Skeletal muscle tissue (tissue), 4 donors: Measurements from ENCODE around the gene ZNF660. TPM values are rescaled to one million over a fixed set of nuclear protein-coding genes. Genes with fewer than 3 reads are reported as not detected.
"Not testable (repeated sequence)": the region's sequence is repeated elsewhere in the genome, so short reads cannot be mapped to it uniquely, and the experiment has no call there.

Source experiments
- H3K27ac ChIP-seq: one replicate; pipeline ENCODE4 v1.7.0; 2013; ENCODE audit warnings: mild to moderate bottlenecking, low read depth, low read length, inconsistent platforms
- H3K27me3 ChIP-seq, 3 donors: one replicate each; pipeline ENCODE4 v1.7.0; 2013; ENCODE audit warnings: low read length in 3 of 3; ENCODE audit not compliant: control insufficient read depth in 3 of 3, insufficient read depth in 3 of 3
- H3K36me3 ChIP-seq, 3 donors: one replicate each; pipeline ENCODE4 v1.7.0; 2013; ENCODE audit warnings: low read length in 3 of 3; ENCODE audit not compliant: control insufficient read depth in 3 of 3, insufficient read depth in 3 of 3
- H3K4me1 ChIP-seq, 3 donors: one replicate each; pipeline ENCODE4 v1.7.0; 2013; ENCODE audit warnings: low read length in 3 of 3, mild to moderate bottlenecking in 3 of 3; ENCODE audit not compliant: control insufficient read depth in 3 of 3, insufficient read depth in 3 of 3
- H3K4me3 ChIP-seq, 3 donors: one replicate each; pipeline ENCODE4 v1.7.0; 2013; ENCODE audit warnings: low read length in 3 of 3
- H3K9ac ChIP-seq, 3 donors: one replicate each; pipeline ENCODE4 v1.7.0; 2013; ENCODE audit warnings: low read length in 3 of 3, mild to moderate bottlenecking in 3 of 3, moderate library complexity in 2 of 3, low read depth in 1 of 3
- H3K9me3 ChIP-seq, 3 donors: one replicate each; pipeline ENCODE4 v1.7.0; 2013; ENCODE audit warnings: low read length in 3 of 3; ENCODE audit not compliant: control insufficient read depth in 3 of 3
- total RNA-seq: library from RNA; depleted of rRNA; stranded (reverse); fragments of >200 nt; gene quantifications from one replicate; pipeline ENCODE4 v1.2.3, GENCODE V29; 2014
- donor health status: Osteomylitis.

The ZNF660 gene
- 3.1 TPM for total RNA-seq

DNA sequence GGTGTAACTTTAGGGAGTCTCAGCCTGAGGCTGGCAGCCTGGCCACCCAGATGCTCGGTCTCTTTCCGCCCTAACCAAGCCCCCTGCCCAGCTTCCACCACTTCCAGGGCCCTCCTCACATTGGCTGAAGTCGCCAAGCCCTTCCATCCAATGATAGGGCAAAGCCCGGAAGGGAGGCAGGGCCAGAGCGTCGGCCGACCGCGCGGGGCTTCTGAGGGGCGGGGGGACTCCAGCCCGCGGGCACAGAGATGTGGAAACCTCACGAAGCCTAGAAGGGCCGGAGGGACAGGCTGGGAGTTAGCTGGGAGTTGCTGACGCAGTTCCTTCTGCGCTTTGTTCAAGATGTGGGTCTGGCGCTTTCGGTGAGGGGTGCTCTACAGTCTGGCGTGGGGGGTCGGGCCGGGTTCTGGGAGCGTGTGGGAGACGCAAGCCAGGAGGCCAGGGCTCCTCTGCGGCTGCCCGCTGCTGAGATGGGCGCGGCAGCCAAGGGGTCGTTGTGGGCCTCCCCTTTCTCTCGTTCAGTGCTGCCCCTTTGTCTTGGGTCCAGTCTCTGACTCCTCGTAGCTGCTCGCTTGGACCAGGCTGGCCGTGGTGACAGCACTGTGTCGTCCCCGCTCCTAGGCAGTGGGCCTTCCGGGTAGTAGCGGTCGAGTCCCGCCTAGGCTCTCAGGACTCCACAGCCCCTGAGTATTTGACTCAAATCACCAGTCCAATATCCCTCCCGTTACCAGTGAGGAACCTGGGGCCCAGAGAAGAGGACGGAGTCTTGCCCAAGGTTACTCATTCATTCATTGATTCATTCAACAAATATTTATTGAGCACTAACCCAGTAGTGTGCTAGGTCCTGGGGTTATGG, at the start of gene ZNF660:
TSS of gene ZNF660 (plus strand) at position 319 of the 856 bp plus-strand sequence. CDS start 9,230 bp downstream, outside the sequence.
- Histone ChIP-seq H3K4me1 (peaks cover 5 to 19% (median 14%) of the 10 kb centered on the region in 3 donors), H3K9ac (peak within 1 kb of the TSS; percentile 71 to 82 (median 74))

DNA sequence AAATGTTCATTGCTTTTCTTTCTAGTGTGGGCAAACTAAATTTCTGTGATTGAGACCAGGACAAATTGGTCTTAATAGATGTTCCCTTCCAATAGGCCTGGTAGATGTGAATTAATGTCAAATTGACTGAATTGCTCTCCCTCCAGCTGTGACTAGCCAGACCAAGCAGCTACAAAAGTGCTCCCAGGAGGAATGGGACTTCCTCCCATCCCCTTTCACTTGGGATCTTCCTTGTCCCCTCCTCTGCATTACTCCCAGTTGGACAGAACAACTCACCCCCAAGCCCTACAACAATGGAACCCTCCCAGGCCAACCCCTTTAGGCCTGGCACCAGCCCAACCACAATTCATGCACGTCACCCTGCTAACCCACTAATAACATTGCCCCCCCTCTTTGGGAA, 49.4 kb upstream of the ZNF660 start:
- Histone ChIP-seq H3K36me3 (no peaks in the 10 kb centered on the region), H3K27ac (no peak overlapping the region), H3K4me1 (no peaks in the 10 kb centered on the region), H3K9ac (no peak overlapping the region), H3K4me3 (no peak overlapping the region), H3K27me3 (peaks cover 7 to 21% (median 13%) of the 10 kb centered on the region in 3 donors), H3K9me3 (no peaks in the 10 kb centered on the region)

More for the DNA sequence above, at the start of gene ZNF660:
- Histone ChIP-seq H3K27me3 (peaks cover 0 to 3% (median 0%) of the 10 kb centered on the region in 3 donors), H3K4me3 (peak within 1 kb of the TSS; percentile 74 to 76 (median 75)), H3K9me3 (no peaks in the 10 kb centered on the region), H3K27ac (peak within 1 kb of the TSS; percentile 62), H3K36me3 (peaks cover 0 to 9% (median 7%) of the 10 kb centered on the region in 3 donors)

DNA sequence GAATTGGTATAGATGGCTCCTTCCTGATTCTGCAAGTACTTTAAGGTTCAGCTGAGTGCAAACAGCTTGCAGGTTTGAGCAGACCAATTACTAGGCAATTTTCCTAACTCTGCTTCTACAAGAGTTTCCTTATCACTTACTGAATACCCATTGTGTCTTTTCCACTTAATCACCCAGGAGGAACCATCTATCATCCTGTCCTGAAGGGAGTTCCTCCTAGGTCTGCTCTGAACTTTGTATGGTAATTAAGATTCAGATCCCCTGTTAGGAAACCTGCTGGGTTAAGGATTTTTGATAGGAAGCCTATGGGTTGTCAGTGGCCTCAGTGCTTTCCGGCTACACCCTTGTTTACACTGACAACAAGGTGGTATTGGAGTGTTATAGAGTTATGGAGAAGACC, 40.0 kb upstream of the ZNF660 start:
- not testable (repeated sequence) for H3K27ac ChIP-seq, H3K4me1 ChIP-seq, H3K36me3 ChIP-seq, H3K9me3 ChIP-seq, H3K9ac ChIP-seq, H3K4me3 ChIP-seq, H3K27me3 ChIP-seq

DNA sequence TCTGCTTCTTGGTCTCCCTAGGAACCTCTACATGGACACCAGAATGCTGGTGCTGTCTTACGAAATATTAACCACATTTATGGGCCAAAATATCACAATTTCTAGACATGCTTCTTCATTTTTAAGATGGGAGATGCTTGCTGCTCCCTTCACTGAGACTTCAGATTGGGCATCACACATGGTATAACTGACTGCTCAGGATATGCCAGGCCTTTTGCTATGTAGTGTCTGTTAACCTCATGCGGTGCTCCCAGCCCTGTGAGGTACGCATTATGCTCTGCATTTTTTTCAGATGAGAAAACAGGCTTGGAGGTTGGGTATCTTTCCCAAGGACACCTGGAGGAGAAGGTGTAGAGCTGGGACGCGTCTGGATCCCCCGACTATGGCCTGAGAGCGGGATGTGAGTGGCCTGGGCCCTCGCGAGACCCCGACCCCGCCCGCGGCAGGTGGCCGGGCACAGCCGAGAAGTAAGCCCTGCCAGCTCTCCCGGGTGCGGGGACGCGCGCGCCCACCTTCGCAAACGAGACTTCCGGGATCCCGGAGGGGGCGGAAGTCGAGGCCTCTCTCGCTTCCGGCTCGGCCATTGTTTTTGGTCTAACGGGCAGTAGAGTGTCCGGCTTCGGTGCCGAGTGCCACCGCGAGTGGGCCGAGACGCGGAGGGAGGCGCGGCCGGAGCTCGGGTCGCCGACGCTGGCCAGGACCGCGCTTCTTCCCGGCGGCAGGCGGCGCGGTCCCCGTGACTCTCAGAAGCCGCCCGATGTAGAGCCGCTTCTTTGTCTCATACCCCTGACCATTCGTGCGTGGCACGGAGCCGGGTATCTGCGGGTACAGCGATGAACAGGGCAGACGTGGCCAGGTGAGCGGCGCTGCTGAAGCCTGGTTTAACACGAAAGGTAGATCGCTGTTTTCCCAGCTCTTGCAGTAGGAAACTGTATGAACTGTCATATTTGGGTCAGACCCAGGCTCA, 29.9 kb upstream of the ZNF660 start, which contains the start of gene ZKSCAN7:
TSS of gene ZKSCAN7 (plus strand) at position 568 of the 967 bp plus-strand sequence. CDS start 1,855 bp downstream, outside the sequence.
- H3K4me1 ChIP-seq, result peaks cover 5 to 17% (median 6%) of the 10 kb centered on the region in 3 donors
- no peak within 1 kb of the TSS for H3K27ac ChIP-seq
- peaks cover 0 to 7% (median 7%) of the 10 kb centered on the region in 3 donors for H3K27me3 ChIP-seq
- peak within 1 kb of the TSS; percentile 66 to 86 (median 73) for H3K9ac ChIP-seq
- H3K4me3 ChIP-seq, result peak within 1 kb of the TSS; percentile 88 to 97 (median 90)
- H3K36me3 ChIP-seq, result peaks cover 0 to 7% (median 6%) of the 10 kb centered on the region in 3 donors
- H3K9me3 ChIP-seq, result peaks cover 0 to 3% (median 0%) of the 10 kb centered on the region in 3 donors

DNA sequence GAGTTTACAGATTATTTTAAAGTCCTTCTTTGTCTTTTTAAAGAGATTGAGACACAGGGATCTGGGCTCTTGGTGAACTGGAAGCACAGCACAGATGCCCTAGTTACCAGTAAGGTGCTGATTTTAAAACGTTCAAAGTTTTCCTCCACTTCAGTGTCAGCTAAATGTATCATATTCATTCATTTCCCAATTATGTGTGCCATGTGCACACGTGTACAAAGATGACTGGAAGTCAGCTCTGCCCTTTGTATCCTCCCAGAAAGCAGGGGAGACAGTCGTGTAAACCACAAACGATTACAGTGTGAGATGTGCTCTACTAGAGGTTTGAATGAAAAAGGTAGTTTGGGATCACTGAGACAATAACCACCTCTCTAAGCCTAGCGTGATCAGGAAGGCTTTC, 29.0 kb upstream of the ZNF660 start:
- Histone ChIP-seq H3K27ac (no peak overlapping the region), H3K9ac (peak overlapping the region; percentile 66 to 86 (median 73)), H3K4me1 (peaks cover 5 to 17% (median 6%) of the 10 kb centered on the region in 3 donors), H3K36me3 (peaks cover 2 to 7% (median 6%) of the 10 kb centered on the region in 3 donors), H3K27me3 (peaks cover 0 to 7% (median 7%) of the 10 kb centered on the region in 3 donors), H3K4me3 (peak overlapping the region; percentile 88 to 97 (median 90)), H3K9me3 (peaks cover 0 to 3% (median 0%) of the 10 kb centered on the region in 3 donors)

DNA sequence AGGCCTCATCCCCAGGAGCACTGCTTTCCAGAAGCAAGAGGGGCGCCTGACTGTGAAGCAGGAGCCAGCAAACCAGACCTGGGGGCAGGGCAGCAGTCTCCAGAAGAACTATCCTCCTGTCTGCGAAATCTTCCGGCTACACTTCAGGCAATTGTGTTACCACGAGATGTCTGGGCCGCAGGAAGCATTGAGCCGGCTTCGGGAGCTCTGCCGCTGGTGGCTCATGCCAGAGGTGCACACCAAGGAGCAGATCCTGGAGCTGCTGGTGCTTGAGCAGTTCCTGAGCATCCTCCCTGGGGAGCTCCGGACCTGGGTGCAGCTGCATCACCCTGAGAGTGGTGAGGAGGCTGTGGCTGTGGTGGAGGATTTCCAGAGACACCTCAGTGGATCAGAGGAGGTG, 27.7 kb upstream of the ZNF660 start:
- Histone ChIP-seq H3K36me3 (peaks cover 2 to 10% (median 6%) of the 10 kb centered on the region in 3 donors), H3K27ac (no peak overlapping the region), H3K4me1 (peaks cover 5 to 17% (median 6%) of the 10 kb centered on the region in 3 donors), H3K4me3 (no peak overlapping the region), H3K9ac (no peak overlapping the region), H3K27me3 (peaks cover 0 to 5% (median 2%) of the 10 kb centered on the region in 3 donors), H3K9me3 (peaks cover 0 to 3% (median 0%) of the 10 kb centered on the region in 3 donors)

DNA sequence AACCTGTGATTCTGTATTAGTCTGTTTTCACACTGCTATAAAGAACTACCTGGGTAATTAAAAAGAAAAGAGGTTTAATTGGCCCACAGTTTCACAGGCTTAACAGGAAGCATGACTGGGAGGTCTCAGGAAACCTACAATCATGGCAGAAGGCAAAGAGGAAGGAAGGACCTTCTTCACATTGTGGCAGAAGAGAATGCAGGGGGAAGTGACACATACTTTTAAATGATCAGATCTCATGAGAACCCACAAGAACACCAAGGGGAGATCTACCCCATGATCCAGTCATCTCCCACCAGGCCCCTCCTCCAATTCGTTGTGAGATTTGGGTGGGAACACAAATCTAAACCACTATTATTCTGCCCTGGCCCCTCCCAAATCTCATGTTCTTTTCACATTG, 23.7 kb upstream of the ZNF660 start:
- Histone ChIP-seq H3K36me3 (peaks cover 9 to 16% (median 11%) of the 10 kb centered on the region in 3 donors), H3K27me3 (no peaks in the 10 kb centered on the region)

DNA sequence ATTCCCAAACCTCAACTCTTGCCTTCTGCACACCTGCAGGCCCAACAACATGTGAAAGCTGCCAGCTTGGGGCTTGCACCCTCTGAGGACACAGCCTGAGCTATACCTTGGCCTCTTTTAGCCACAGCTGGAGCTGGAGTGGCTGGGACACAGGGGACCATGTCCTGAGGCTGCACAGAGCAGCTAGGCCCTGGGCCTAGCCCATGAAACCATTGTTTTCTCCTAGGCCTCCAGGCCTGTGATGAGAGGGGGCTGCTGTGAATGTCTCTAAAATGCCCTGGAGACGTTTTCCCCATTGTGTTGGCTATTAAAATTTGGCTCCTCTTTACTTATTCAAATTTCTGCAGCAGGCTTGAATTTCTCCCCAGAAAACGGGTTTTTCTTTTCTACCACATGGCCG, 22.6 kb upstream of the ZNF660 start:
- no peaks in the 10 kb centered on the region for H3K4me1 ChIP-seq
- H3K36me3 ChIP-seq, result peaks cover 9 to 13% (median 11%) of the 10 kb centered on the region in 3 donors
- H3K9ac ChIP-seq, result no peak overlapping the region
- H3K27me3 ChIP-seq, result no peaks in the 10 kb centered on the region
- H3K9me3 ChIP-seq, result no peaks in the 10 kb centered on the region
- H3K27ac ChIP-seq, result no peak overlapping the region
- H3K4me3 ChIP-seq, result no peak overlapping the region

More for the DNA sequence above, 23.7 kb upstream of the ZNF660 start:
- H3K4me1 ChIP-seq, result peaks cover under 1 to 2% (median under 1%) of the 10 kb centered on the region in 3 donors
- no peak overlapping the region for H3K4me3 ChIP-seq
- no peak overlapping the region for H3K27ac ChIP-seq
- H3K9ac ChIP-seq, result no peak overlapping the region
- H3K9me3 ChIP-seq, result no peaks in the 10 kb centered on the region

DNA sequence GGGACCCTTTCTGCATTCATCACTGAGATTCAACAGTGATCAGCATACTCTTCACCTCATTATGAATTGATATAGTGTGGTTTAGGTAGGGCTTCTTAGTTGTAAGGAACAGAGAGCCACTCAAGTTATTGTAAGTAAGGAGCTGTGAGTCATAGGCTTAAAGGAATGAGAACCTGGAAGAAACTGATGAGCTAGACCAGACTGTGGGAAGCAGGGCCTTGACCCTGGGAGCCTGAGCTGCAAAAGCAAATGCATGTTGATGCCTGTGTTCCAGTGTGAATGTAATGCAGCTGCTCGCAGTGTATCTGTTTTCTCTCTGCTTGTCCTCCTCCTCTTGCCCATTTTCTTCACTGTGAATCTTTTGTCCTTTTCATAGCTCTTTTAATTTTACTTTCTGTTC, 16.2 kb upstream of the ZNF660 start:
- Histone ChIP-seq H3K27ac (no peak overlapping the region), H3K36me3 (peaks cover 24 to 46% (median 40%) of the 10 kb centered on the region in 3 donors), H3K4me3 (no peak overlapping the region), H3K4me1 (no peaks in the 10 kb centered on the region), H3K9me3 (peaks cover 6 to 13% (median 12%) of the 10 kb centered on the region in 3 donors), H3K9ac (no peak overlapping the region), H3K27me3 (no peaks in the 10 kb centered on the region)
